DND-41 (cell line): ENCODE results near the gene PPP2R2B.

Experiments
- ATAC-seq: fragments of 200-7000 bp; cut with Tn5 transposase; 3 replicates; pipeline ENCODE4 v1.9.1; 2021; ENCODE audit warnings: low read depth; ENCODE audit not compliant: insufficient read depth
- DNase-seq: peaks from one replicate; pipeline ENCODE4 v3.0.0-alpha.2; 2020
- H2AFZ ChIP-seq: 2 replicates; pipeline ENCODE4 v1.6.0; 2012; ENCODE audit warnings: low read depth, low read length
- H3K27ac ChIP-seq: 2 replicates; pipeline ENCODE4 v1.5.1; 2012; ENCODE audit warnings: low read length, inconsistent platforms
- H3K27me3 ChIP-seq: fragments of 200-600 bp; sonication (generic); 2 replicates; pipeline ENCODE4 v1.6.0; 2012; ENCODE audit warnings: low read length, mild to moderate bottlenecking, inconsistent platforms; ENCODE audit not compliant: insufficient read depth, poor library complexity
- H3K36me3 ChIP-seq: 2 replicates; pipeline ENCODE4 v1.5.1; 2012; ENCODE audit warnings: low read length, inconsistent platforms; ENCODE audit not compliant: insufficient read depth
- H3K4me1 ChIP-seq: 2 replicates; pipeline ENCODE4 v1.5.1; 2012; ENCODE audit warnings: mild to moderate bottlenecking, low read length; ENCODE audit not compliant: insufficient read depth
- H3K4me2 ChIP-seq: 2 replicates; pipeline ENCODE4 v1.6.0; 2012; ENCODE audit warnings: mild to moderate bottlenecking, moderate library complexity, low read length, inconsistent platforms; ENCODE audit not compliant: insufficient read depth
- H3K4me3 ChIP-seq, 2 experiments: fragments of 200-600 bp in 1 of 2; shearing (Covaris generic) in 1 of 2; 2 replicates each; pipeline ENCODE4 v1.5.1; 2012 to 2016; ENCODE audit warnings: inconsistent platforms in 2 of 2, low read length in 2 of 2, mild to moderate bottlenecking in 2 of 2, low read depth in 1 of 2, moderate library complexity in 1 of 2
- H3K79me2 ChIP-seq: 2 replicates; pipeline ENCODE4 v1.6.0; 2012; ENCODE audit warnings: low read length, inconsistent platforms; ENCODE audit not compliant: insufficient read depth
- H3K9ac ChIP-seq: 2 replicates; pipeline ENCODE4 v1.6.0; 2012; ENCODE audit warnings: low read depth, mild to moderate bottlenecking, inconsistent platforms, low read length, moderate library complexity
- H3K9me3 ChIP-seq: 2 replicates; pipeline ENCODE4 v1.5.1; 2012; ENCODE audit warnings: low read length, moderate library complexity, mild to moderate bottlenecking, inconsistent platforms; ENCODE audit not compliant: insufficient read depth, severe bottlenecking
- H4K20me1 ChIP-seq: 2 replicates; pipeline ENCODE4 v1.6.0; 2012; ENCODE audit warnings: low read length; ENCODE audit not compliant: insufficient read depth
- CTCF ChIP-seq: IDR thresholded peaks from 2 replicates; pipeline ENCODE4 v1.5.1; 2012; ENCODE audit warnings: borderline replicate concordance, low read length, moderate library complexity, mild to moderate bottlenecking; ENCODE audit not compliant: poor library complexity, severe bottlenecking; ENCODE audit errors: extremely low read depth
- EZH2 ChIP-seq: IDR thresholded peaks from 3 replicates; pipeline ENCODE4 v1.6.1; 2012; ENCODE audit warnings: borderline replicate concordance, low read depth, mild to moderate bottlenecking, moderate library complexity, low read length, inconsistent platforms; ENCODE audit not compliant: severe bottlenecking

PPP2R2B gene

GRCh38 chr5:146751781-146752401 lies 126.7 kb downstream of the PPP2R2B start:
- H2AFZ ChIP-seq = 0 out of 2 replicates have a peak overlapping the region, but pooled peaks have one; percentile 13

GRCh38 chr5:146751054-146751453 lies 127.5 kb downstream of the PPP2R2B start:
- no peaks in the 10 kb centered on the region for H3K9me3 ChIP-seq
- H3K9ac ChIP-seq = no peak overlapping the region
- no peaks in the 10 kb centered on the region for H3K79me2 ChIP-seq
- peaks cover 32% of the 10 kb centered on the region for H3K4me1 ChIP-seq
- H3K27me3 ChIP-seq = no peaks in the 10 kb centered on the region
- no peaks in the 10 kb centered on the region for H3K36me3 ChIP-seq
- H3K27ac ChIP-seq = 0 out of 2 replicates have a peak overlapping the region, but pooled peaks have one; percentile 34
- DNase-seq (no peak), ATAC-seq (no peak)
- H2AFZ ChIP-seq = no peak overlapping the region
- H3K4me2 ChIP-seq = no peak overlapping the region
- no peak overlapping the region for H3K4me3 ChIP-seq
- TF ChIP-seq EZH2 = no peak
- no peak for TF ChIP-seq CTCF
- H4K20me1 ChIP-seq = no peaks in the 10 kb centered on the region

More at GRCh38 chr5:146751781-146752401, 126.7 kb downstream of the PPP2R2B start:
- DNase-seq (peak; percentile 80), ATAC-seq (peak; percentile 100)
- Histone ChIP-seq H3K27ac (peak overlapping the region; percentile 63), H3K79me2 (no peaks in the 10 kb centered on the region), H3K4me2 (peak overlapping the region; percentile 43), H3K9ac (no peak overlapping the region), H3K4me1 (peaks cover 32% of the 10 kb centered on the region), H3K9me3 (no peaks in the 10 kb centered on the region), H3K36me3 (no peaks in the 10 kb centered on the region), H4K20me1 (no peaks in the 10 kb centered on the region), H3K4me3 (no peak overlapping the region), H3K27me3 (no peaks in the 10 kb centered on the region)
- TF ChIP-seq EZH2 (no peak), CTCF (no peak)

- DNase-seq (no peak), ATAC-seq (no peak)
- Histone ChIP-seq H3K27ac (no peak overlapping the region), H3K9me3 (no peaks in the 10 kb centered on the region), H3K4me3 (no peak overlapping the region), H3K79me2 (no peaks in the 10 kb centered on the region), H4K20me1 (no peaks in the 10 kb centered on the region), H3K4me2 (no peak overlapping the region), H3K27me3 (peaks cover 3% of the 10 kb centered on the region), H3K4me1 (peaks cover 25% of the 10 kb centered on the region), H3K9ac (no peak overlapping the region), H2AFZ (no peak overlapping the region), H3K36me3 (no peaks in the 10 kb centered on the region)
- TF ChIP-seq CTCF (no peak), EZH2 (no peak)
Observed at GRCh38 chr5:146748533-146748932, 130.0 kb downstream of the PPP2R2B start.
